CD4-positive, alpha-beta T cell treated with Interferon alpha-2 for 1 hour (primary cell): Measurements from ENCODE around the gene CDC73.
"Not testable (repeated sequence)": the region's sequence is repeated elsewhere in the genome, so short reads cannot be mapped to it uniquely, and the experiment has no call there.

Source experiments
- DNase-seq, 2 donors: peaks; one replicate each; pipeline ENCODE4 v3.0.0-alpha.2; 2020 to 2022

Gene CDC73

GRCh38 chr1:193183019-193183627, 61.3 kb downstream of the CDC73 start:
- DNase-seq, result peak in 1 of 2 donors; percentile 68

DNA sequence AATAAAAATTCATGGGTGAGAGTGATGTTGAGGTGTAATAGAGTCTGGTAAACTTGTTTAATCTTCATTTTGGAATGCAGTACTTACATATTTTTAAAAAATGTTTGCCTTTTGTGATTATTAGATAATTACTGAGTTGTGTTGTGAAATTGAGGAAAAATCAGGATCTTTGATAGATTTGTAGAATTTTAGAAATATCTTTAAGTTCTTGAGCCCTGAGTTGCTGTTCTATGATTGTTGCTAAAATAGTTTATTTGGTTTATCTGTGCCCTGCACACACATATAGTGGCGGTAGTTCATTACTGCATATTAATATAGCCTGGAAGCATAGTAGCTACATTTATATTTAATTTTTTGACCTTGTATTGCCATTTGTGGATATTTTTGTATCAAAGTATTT, 62.9 kb downstream of the CDC73 start:
- no peak for DNase-seq

GRCh38 chr1:193185211-193185610, 63.4 kb downstream of the CDC73 start:
- DNase-seq, result no peak

DNA sequence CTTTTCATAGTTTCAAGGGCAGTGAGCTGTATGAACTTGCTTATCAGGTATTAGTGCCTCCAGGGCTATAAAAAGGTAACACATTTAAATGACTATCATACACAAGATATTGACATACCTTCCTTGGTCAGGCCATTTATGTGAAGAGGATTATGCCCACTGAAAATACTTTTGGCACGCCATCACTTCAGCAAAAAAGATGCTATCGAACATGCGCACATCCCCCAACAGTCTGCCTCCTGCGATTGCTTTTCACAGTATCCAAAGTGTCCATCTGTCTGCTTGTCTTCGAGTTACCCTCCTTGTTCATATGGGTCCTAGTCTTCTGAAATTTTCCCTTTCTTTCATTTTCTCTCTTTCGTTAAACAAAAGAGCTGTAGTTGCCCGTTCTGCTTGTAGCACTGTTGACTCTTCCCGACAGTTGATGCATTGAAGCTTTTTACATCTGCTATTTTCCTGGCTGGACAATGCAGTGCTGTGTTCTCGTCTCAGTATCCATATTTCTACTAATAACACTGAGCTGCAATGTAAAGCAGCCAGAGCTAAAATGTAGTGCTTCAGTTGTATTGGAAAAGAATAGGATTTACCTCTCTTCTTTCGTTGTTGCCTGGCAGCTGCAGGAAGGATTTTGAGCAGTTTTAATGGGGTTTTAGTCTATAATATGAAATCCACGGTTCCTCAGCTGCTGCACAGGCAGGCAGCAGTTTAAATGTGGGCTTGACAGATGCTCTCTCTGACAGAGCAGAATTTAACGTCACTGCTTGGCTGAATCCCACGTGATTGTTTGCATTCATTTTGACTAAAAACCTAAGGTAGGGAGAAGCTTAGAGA, 64.3 kb downstream of the CDC73 start, which contains the start of gene B3GALT2:
Gene B3GALT2 (minus strand): TSS at position 713 of the 831 bp plus-strand sequence. CDS start 5,051 bp downstream, outside the sequence.
- peak in 1 of 2 donors; percentile 44 for DNase-seq

- DNase-seq, result no peak
Observed at GRCh38 chr1:193187114-193187513, 65.3 kb downstream of the CDC73 start.

GRCh38 chr1:193188915-193189314, 67.1 kb downstream of the CDC73 start:
- DNase-seq, result not testable (repeated sequence)

DNA sequence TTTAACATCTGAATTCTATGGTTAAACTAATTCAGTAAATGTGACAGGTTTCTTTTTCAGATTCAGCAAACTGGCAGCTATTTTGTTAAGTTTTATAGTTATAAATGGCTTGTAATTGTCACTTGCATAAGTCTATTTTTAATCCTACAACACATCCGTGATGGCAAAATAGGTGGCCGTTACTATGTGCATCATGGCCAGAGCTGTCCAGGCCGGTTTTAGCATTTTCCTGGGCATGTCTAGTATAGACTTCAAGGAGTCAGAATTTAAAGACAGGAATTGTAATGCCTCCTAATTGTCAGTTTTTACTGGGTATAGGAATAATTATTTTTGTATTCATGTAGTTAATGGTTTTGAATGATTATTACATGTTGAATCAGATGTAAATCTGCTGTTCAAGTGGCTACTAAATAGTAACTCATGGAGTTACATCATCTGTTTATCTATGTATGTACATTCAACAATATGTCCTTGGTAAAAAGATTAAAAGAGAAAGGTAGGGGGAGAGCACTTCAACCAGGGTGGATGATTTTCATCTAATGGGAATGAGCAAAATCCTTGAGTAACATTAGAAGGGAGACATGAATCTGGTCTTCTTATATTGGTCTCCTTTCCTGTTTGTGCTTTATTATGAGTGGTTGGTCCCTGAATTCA, 67.7 kb downstream of the CDC73 start:
- no peak for DNase-seq

- DNase-seq, result peak in 1 of 2 donors; percentile 27
Observed at GRCh38 chr1:193190096-193190744, 68.4 kb downstream of the CDC73 start.

DNA sequence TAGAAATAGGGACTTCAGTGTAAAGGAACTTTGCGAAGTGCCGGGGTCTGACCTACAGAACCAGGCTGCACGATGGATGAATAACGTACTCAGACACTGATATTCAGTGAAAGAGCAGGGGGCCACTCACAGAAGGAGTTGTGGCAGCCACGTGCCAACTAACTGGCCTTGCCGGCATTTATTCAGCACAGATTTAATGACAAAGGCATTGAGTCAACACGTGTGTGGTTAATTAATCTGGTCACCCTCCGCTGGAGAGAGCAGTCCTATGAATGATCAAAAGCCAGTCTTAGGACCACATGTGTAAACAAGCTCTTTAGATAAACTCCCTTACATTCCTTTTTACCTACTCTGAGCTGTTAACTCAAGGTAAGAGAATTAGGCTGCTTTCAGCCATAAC, 70.8 kb downstream of the CDC73 start:
- no peak for DNase-seq

DNA sequence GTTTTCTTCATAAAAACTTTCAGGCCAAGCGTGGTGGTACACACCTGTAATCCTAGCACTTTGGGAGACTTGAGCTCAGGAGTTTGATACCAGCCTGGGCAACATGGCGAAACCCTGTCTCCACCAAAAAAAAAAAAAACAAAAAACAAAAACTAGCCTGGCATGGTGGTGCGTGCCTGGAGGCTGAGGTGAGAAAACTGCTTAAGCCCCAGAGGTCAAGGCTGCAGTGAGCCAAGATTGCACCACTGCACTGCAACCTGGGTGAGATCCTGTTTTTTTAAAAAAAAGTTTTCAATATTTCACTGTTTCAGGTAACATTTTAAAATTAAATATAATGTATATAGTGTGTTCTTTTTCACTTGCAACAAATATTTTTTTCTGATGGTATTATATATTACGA, 78.1 kb downstream of the CDC73 start:
- DNase-seq, result no peak

DNA sequence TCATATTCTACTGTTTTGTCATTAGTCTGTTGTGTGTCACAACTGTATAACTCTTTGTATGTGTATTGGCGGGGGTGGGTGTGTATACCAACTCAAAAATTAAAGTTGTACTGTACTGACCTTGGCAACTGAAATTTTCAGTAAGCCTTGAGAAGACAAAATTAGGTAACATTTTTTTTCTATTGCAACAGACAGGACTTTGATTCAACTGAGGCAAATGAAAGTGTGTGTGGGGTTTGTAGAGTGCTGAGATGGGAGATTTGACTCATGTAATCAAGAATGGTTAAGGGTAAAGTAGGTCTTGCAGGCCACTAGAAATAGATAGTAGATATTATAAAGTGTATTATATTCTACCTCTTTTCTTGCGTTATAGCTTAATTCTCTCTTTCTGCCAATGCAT, 79.2 kb downstream of the CDC73 start:
- DNase-seq, result no peak

DNA sequence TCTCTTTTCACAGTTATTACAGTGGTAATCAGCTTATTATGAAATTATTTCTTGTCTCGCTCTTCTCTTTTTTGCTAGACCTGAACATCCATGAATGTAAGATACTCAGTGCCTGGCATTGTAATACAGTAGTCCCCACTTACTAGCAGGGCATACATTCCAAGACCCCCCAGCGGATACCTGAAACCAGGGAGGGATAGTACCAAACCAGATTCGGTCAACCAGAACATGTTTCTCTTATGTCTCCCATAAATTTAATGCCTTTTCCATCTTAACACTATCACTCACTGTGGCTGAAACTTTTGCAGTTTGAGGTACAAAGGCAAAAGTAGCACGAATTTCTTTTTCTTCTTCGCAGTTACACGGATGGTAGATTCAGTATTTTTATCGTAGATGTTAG, 89.2 kb downstream of the CDC73 start:
- DNase-seq, result no peak

GRCh38 chr1:193211539-193211938, 89.7 kb downstream of the CDC73 start:
- no peak for DNase-seq

GRCh38 chr1:193212637-193213036, 90.8 kb downstream of the CDC73 start:
- DNase-seq, result peak in 1 of 2 donors; percentile 5

DNA sequence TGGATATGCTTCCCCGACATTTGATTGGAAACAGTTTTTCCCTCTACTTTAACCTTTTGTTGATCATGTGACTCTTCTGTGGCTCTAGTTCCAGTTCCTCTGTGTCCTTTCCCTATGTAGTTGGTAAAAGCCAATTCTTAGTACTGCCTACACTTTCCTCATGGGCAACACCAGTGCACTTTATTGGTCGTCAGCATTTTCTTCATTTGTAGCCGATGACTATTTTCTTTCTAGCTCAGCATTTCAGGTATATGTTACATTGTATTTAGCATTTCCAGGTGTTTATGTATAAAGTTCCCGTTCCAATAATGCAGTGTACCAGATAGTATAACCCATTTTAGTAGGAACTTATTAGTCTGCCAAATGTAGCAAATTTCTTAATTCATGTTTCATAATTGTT, 92.2 kb downstream of the CDC73 start:
- DNase-seq, result no peak

DNA sequence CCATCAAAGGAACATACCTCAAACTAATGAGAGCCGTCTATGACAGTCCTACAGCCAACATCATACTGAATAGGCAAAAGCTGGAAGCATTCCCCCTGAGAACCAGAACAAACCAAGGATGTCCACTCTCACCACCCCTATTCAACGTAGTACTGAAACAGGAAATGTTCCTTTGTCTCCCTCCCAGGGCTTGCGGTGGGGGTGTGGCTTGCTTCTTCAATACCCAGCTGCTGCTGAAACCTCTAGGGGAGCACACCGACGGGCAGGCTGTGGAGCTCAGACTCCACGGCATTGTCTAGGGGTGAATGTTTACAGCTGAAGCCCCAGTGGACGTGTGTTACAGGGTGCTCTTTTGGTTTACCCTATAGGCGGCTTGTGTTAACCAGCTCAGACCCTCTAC, 95.1 kb downstream of the CDC73 start:
- no peak for DNase-seq

GRCh38 chr1:193219391-193219790, 97.6 kb downstream of the CDC73 start:
- no peak for DNase-seq

DNA sequence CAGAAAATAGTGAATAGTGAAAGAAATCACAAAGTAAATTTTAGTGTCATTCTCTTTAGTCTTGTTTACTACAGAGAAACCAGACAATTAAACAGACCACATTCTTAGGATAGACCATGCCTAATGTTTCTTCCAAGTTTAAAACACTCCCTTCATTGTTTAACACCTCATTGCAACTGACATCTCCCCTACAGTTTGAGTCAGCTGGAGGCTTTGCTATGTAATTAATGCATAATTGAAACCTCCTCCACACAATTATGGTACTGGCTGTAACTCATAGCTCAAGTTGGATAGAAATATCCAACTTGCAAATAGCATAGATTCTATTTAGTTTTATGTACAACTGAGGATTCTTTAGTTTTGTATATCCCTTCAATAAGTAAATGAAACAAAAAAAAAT, 99.8 kb downstream of the CDC73 start:
- DNase-seq, result no peak

DNA sequence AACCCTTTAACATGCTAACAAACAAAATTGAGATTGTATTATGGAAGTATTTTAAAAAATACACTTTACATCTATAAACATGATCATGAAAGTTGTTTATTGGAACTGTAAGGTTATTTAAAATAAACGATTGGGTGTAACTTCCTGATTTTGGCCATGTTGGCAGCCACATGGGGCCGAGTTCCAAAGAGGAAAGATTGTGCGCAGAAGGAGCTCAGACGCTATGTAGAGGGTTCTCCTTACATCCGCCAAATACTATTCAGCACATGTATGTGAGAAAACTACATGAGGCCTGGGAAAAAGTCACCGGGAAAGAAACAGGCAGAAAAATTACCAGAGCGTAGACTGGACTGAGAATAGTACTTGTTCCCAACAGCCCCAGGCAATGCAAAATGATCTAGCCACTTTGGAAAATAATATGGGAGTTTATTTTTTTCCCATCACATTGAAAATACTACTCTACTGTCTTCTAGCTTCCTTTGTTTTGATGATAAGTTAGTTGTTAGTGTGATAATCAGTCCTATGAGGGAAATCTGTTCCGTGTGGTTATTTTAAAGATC, 100.3 kb downstream of the CDC73 start:
- no peak for DNase-seq

DNA sequence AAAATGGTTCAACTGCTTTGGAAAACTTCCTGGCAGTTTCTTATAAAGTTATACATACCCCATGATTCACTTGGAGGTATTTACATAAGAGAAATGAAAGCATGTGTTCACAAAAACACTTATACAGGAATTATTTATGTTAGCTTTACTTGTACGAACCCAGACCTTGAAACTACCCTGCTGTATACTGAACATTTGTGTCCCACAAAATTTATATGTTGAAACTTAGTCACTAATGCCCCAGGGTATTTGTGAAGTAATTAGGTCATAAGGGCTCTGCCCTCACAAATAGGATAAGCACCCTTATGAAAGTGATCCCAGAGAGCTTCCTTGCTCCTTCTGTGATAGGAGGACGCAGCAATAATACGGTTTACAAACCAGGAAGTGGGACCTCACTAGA, 107.3 kb downstream of the CDC73 start:
- DNase-seq, result no peak

GRCh38 chr1:193231146-193231545, 109.3 kb downstream of the CDC73 start:
- DNase-seq, result not testable (repeated sequence)

DNA sequence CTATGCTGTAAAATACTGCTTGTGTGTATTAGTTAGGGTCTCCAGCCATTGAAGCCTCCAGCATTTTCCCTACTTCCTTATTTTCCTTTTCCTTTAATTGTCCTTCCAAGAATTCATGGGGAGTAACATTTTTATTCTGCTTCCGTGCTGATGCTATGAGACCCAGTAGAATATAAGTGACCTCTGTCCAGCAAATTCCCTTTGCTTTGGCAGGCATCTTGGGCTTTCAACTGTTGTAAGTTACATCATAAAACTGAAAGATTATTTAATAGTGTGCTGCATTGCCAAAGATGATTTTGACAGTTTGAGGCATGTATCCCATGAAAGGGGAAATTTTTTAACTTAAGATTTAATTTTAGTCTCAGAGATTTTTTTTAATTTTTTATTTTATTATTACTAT, 112.7 kb downstream of the CDC73 start:
- DNase-seq, result no peak

- DNase-seq, result no peak
Observed at GRCh38 chr1:193237381-193237978, 115.6 kb downstream of the CDC73 start.
